ENCODE data around the gene LAPTM5.

- TF ChIP-seq SIN3A (IDR thresholded peaks at IDR 0.05; ENCODE audit: borderline replicate concordance, insufficient read depth, low read length) (no peak), REST (IDR thresholded peaks at IDR 0.05; ENCODE audit: insufficient read depth in 1 of 2, low read depth in 2 of 2, low read length in 2 of 2) (no peak), POLR2AphosphoS5 (IDR thresholded peaks at IDR 0.05; ENCODE audit: low read depth, low read length) (no peak), TAF1 (IDR thresholded peaks at IDR 0.05; ENCODE audit: borderline replicate concordance, insufficient read depth, low read length) (no peak), FOXP2 (optimal IDR thresholded peaks at IDR 0.05; ENCODE audit: borderline replicate concordance, extremely low read depth, extremely low read length, insufficient read depth) (no peak)
These were observed 25.1 kb downstream of the LAPTM5 start for GRCh38 chr1:30732277-30732996.
